DOHH2 (cell line): ENCODE data around the gene MGME1.

Experiments
- EZH2phosphoT487 ChIP-seq: fragments of 200-600 bp; sonication (generic); IDR thresholded peaks from 2 replicates; pipeline ENCODE4 v1.6.1; 2017; ENCODE audit warnings: borderline replicate concordance, mild to moderate bottlenecking, antibody characterized with exemption, low read length, moderate library complexity, mixed read lengths
- TF ChIP-seq, protein P1 (sequence below): fragments of 200-600 bp; sonication (generic); IDR thresholded peaks from one replicate; pipeline ENCODE4 v1.5.1; 2014; ENCODE audit warnings: antibody characterized with exemption, mild to moderate bottlenecking, low read depth, low read length; ENCODE audit not compliant: poor library complexity, severe bottlenecking

DNA sequence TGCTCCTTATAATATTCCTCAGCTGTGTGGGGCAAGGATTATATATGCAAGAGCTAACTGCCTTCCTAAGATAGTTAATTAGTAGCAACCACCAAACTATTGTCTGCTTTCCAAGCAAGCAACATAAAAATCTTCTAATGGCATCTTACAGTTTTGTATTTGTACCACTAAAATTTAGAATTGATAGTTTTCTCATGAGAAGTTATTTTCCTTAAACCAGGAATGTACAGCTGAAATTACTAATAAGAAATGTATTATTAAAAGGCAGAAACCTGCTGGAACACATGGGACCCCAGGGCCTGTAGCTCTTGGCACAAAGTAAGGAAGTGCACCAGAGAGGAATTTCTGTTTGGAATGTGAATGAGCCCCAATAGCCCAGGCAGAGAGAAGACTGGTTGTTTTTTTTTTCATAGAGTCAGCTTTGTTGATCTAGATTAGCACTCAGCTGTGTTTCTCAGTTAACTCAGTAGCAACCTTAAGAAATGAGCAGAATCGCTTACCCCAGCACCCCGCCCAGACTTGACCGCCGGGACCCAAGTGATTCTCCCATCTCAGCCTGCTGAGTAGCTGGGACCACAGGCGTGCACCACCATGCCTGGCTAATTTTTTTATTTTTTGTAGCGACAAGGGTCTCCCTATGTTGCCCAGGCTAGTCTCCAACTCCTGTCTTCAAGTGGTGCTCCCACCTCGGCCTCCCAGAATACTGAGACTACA is 2.6 kb downstream of the MGME1 start:
- TF ChIP-seq, protein P1, sequence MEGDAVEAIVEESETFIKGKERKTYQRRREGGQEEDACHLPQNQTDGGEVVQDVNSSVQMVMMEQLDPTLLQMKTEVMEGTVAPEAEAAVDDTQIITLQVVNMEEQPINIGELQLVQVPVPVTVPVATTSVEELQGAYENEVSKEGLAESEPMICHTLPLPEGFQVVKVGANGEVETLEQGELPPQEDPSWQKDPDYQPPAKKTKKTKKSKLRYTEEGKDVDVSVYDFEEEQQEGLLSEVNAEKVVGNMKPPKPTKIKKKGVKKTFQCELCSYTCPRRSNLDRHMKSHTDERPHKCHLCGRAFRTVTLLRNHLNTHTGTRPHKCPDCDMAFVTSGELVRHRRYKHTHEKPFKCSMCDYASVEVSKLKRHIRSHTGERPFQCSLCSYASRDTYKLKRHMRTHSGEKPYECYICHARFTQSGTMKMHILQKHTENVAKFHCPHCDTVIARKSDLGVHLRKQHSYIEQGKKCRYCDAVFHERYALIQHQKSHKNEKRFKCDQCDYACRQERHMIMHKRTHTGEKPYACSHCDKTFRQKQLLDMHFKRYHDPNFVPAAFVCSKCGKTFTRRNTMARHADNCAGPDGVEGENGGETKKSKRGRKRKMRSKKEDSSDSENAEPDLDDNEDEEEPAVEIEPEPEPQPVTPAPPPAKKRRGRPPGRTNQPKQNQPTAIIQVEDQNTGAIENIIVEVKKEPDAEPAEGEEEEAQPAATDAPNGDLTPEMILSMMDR: no peak
- TF ChIP-seq EZH2phosphoT487: no peak
